PC-9 (cell line): ENCODE measurements around the gene IMMP2L.

Experiments used
- CTCF ChIP-seq: fragments of 200-600 bp; sonication (generic); conservative IDR thresholded peaks from 2 replicates; pipeline ENCODE4 v1.6.1; 2017; ENCODE audit warnings: mixed run types, antibody characterized with exemption, mild to moderate bottlenecking, moderate library complexity
- EZH2 ChIP-seq: fragments of 200-600 bp; sonication (generic); IDR thresholded peaks from 2 replicates; pipeline ENCODE4 v1.8.0; 2017; ENCODE audit warnings: antibody characterized with exemption, low read depth

GRCh38 chr7:111057066-111057465 is 505.2 kb downstream of the IMMP2L start:
- TF ChIP-seq CTCF = no peak
- no peak for TF ChIP-seq EZH2
